Germinal center (tissue), 1 donor: ENCODE measurements around the gene FMNL2.

Experiments used
- DNase-seq: peaks from one replicate; pipeline ENCODE4 v3.0.0; 2012; ENCODE audit warnings: mixed read lengths, low spot score

Gene FMNL2

GRCh38 chr2:152339556-152340286 lies 4.7 kb downstream of the FMNL2 start:
- DNase-seq: no peak

GRCh38 chr2:152342259-152343046 lies 7.5 kb downstream of the FMNL2 start:
- no peak for DNase-seq

- no peak for DNase-seq
Observed at GRCh38 chr2:152343426-152343825, 8.5 kb downstream of the FMNL2 start.

GRCh38 chr2:152344579-152345195 lies 9.7 kb downstream of the FMNL2 start:
- no peak for DNase-seq

GRCh38 chr2:152347076-152347475 lies 12.1 kb downstream of the FMNL2 start:
- no peak for DNase-seq

GRCh38 chr2:152348388-152348787 lies 13.4 kb downstream of the FMNL2 start:
- no peak for DNase-seq

GRCh38 chr2:152349416-152349815 lies 14.4 kb downstream of the FMNL2 start:
- no peak for DNase-seq

GRCh38 chr2:152350155-152350679 lies 15.2 kb downstream of the FMNL2 start:
- no peak for DNase-seq

- no peak for DNase-seq
Observed at GRCh38 chr2:152352616-152353015, 17.6 kb downstream of the FMNL2 start.

- DNase-seq: no peak
Observed at GRCh38 chr2:152353364-152353763, 18.4 kb downstream of the FMNL2 start.

GRCh38 chr2:152354069-152354755 lies 19.2 kb downstream of the FMNL2 start:
- no peak for DNase-seq

- no peak for DNase-seq
Observed at GRCh38 chr2:152354909-152355308, 19.9 kb downstream of the FMNL2 start.

GRCh38 chr2:152355409-152355831 lies 20.4 kb downstream of the FMNL2 start:
- DNase-seq: no peak

- no peak for DNase-seq
Observed at GRCh38 chr2:152359573-152360363, 24.8 kb downstream of the FMNL2 start.

- DNase-seq: no peak
Observed at GRCh38 chr2:152363936-152364335, 29.0 kb downstream of the FMNL2 start.

GRCh38 chr2:152367547-152368390 lies 32.8 kb downstream of the FMNL2 start:
- DNase-seq: no peak

- no peak for DNase-seq
Observed at GRCh38 chr2:152369176-152369860, 34.3 kb downstream of the FMNL2 start.

GRCh38 chr2:152370783-152371182 lies 35.8 kb downstream of the FMNL2 start:
- DNase-seq: no peak

GRCh38 chr2:152372438-152372984 lies 37.5 kb downstream of the FMNL2 start:
- DNase-seq: no peak
